A204.1 (cell line): Measurements from ENCODE around the gene MASP1.
"Not testable (repeated sequence)": the region's sequence is repeated elsewhere in the genome, so short reads cannot be mapped to it uniquely, and the experiment has no call there.

Experiments
- FAIRE-seq: peaks from 2 replicates; lab custom pipeline; 2012; peaks lifted over from hg19 to GRCh38; lab: Jason Lieb, UNC

MASP1 gene

DNA sequence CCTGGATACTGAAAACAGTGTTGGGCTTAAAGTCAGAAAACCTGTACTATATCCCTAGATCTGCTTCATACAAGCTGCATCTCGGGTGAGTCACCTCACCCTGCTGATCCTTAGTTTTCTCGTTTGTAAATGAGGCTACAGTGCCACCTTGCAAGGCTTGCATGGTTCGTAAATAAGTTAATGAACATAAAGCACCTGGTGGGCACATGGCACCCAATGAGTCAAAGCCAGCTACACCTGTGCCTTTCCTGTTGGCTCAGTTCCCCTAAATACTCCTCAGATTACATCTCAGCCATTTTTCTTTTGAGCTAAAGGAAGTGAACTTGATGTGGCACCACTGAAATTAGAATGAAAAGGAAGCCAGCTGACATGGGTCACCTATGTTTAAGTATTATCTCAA lies 67.7 kb downstream of the MASP1 start:
- FAIRE-seq: no peak

DNA sequence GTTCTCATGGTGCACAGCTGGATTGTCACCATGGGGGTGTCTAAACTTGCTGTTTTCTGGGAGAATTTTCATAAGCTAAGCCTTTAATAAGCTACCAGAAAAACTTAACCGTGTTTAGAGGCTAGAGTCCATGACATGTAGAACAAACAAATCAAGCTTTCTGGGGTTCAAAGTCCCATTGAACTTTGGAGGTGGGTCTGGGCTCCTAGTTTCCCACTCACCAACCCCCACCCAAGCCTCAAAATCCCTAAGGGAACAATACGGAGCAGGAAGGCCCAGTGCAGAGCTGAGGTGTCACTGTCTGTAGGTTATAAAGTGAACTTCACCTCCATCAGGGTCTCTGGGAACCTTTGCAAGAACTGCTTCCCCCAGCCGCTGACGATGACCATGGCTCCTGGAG lies 68.7 kb downstream of the MASP1 start:
- no peak for FAIRE-seq

DNA sequence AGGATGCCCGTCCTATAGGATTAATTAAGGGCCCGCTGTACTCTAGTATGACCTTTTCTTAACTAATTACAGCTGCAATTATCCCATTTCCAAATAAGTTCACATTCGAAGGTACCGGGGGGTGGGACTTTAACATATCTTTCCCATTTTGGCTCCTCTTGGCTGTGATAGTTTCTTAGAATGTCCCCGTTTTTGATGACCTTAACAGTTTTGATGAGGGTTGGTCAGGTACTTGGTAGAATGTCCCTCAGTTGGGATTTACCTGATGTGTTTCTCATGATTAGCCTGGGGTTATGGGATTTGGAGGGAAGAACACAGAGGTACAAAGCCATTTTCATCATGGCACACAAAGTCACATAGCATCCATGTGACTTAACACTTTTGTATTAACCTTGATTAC lies 76.1 kb downstream of the MASP1 start:
- FAIRE-seq: no peak

DNA sequence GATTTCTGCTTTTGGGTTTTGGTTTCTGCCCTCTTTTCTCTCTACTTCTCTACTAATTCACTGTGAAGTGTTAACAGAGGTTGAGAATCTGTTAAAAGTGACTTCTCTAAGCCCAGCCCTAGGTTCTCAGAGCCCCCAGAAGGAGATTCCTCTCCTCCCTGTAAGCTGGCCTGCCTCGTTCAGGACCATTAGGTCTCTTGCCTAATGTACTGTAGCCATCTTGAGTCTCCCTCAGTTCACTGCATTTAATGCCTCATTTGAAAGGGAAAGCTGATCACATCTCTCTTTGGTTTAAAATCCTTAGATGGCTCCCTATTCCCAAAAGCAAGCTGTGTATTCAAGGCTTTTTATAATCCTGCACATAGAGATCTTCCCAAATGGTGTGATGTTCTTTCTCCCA lies 77.9 kb downstream of the MASP1 start:
- FAIRE-seq: no peak

DNA sequence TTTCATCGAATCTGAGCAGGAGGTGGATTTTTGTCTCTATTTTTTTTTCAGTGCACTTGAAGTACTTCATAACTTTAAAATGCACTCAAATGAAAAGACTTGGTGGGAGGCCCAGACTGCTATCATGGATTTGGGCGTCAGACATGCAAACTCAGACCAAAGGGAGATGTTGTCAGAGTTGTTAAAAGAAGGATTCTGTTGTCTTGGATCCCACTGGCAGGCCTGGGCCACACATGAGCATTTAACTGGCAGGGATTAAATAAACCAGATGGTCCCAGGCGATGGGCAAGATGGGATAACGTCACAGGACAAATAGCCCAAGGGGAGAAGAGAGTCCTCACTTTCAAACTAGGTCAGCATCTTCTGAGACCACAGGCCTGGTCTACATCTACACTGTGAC lies 78.8 kb downstream of the MASP1 start:
- FAIRE-seq: no peak

DNA sequence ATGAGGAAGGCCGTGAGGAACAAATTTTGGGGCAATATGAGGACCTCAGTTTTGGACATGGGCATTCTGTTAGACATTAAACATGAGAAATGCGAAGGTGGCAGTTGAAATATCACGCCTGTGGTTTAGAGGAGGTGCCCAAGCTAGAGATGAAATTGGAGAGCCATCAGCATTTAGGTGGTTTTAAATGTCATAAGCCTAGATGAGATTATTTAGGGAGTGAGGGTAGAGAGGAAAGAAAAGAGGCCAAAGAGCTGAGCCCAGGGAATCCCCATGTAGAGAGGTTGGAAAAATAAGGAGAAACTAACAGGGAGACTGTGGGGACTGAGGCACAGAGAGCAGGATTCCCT lies 79.4 kb downstream of the MASP1 start:
- no peak for FAIRE-seq

DNA sequence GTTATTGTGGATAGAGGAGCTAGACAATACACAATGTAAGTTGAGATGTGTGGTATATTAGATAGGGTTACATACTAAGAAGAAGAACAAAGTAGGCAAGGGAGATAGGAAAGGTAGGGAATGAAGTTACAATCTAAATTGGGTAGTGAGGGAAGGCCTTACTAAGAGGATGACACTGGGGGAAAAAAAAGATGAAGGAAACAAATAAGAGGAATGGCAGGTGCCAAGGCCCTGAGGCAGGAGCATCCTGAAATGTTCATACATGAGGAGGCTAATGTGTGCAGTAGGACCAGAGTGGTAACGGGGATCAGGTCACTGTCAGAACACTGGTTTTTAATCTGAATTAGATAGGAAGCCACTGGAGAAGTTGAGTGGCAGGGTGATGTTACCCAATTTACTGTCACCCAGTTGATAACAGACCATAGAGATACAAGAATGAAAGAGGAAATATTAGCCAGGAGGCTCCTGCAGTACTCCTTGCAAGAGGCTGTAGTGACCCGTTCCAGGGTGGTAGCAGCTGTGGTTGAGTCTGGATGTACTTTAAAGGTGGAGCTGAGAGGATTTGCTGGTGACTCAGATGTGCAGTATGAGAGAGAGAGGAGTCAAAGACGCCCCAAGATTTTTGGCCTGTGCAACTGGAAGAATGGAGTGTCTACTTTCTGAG lies 79.9 kb downstream of the MASP1 start:
- no peak for FAIRE-seq

DNA sequence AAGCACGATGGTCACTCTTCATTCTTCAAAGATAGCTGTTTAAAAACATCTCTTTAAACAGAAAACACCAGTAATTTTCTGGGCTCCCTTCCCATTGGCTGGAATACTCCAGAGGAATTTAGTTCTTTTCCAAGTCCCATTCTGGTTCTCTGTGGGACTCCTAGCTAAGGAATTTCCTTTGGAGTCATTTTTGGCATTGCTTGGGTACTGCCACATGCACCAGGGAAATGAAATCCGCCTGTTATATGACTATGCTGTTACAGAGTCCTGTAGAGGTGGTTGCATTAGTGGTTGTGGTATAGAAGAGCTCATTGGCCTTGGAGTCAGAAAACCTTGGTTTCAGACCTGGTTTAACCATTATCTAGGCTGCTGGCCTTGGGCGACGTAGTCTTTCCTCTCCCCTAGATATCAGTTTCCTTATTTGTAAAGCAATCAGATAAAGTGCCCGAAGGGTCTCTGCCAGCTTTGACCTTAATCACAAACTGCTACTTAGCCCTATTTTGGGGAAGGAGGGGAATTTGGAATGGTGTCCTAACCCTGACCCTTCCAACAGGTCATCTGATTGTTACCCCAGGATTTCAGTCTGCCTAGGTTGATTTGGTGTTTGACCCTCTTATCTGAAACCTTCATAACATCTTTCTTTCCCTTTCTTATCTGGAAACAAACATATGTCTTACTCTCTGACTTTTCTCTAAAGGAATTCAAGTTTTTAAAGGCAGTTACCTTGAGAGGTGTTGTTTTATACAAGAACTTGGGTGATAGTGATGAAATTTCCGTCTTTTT lies 80.8 kb downstream of the MASP1 start:
- no peak for FAIRE-seq

DNA sequence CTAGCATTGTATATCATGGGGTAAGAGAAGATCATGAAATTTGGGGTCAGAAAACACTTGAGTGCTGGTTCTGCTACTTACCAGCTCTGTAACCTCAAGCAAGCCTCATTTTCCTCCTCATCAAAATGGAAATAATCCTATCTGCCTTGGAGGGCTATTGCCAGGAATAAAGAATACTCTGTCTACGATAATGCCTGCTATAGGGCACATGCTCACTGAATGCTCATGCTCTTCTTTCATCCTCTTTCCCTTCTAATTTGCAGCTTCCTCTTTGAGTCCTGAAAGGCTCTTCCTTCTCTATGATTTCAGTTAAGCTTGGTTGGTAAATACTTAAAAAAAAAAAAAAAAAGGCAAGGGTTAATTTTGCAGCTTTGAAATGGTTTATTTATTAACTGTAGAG lies 81.4 kb downstream of the MASP1 start:
- no peak for FAIRE-seq

DNA sequence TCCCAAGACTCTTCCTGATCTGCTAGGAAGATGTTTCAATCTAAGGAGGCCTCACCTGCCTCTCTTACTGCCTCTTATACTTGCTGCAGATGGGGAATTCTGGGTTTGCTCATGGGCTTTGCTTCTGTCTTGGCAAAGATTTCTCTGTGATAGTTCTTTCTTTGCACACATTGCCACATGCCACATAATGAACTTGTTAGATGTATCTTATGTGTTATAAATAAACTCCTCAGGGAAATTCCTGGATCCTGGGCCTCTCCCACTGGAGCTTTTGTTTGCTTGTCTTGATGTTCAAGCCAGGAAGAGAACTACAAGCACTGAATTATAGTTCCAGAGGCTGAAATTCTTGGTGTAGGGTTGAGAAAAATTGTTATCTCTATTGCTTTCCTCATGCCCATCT lies 82.0 kb downstream of the MASP1 start:
- no peak for FAIRE-seq

DNA sequence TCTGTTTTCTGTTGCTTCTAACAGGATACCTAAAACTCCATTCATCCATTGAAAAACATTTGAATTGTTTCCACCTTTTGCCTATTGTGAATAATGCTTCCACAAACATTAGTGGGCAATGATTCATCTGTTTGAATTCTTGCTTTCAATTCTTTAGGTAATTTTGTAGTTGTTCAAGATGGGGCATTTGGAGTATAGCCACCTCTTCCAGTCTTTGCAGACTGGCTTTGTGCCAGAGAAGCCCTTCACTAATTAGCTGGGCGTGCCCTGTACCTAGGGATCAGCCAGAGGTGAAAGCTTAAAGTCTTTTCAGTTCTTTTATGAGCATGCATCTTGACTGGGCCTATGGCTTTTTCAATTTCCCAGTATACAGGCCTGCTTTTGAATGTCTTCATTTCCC lies 83.4 kb downstream of the MASP1 start:
- FAIRE-seq: no peak

DNA sequence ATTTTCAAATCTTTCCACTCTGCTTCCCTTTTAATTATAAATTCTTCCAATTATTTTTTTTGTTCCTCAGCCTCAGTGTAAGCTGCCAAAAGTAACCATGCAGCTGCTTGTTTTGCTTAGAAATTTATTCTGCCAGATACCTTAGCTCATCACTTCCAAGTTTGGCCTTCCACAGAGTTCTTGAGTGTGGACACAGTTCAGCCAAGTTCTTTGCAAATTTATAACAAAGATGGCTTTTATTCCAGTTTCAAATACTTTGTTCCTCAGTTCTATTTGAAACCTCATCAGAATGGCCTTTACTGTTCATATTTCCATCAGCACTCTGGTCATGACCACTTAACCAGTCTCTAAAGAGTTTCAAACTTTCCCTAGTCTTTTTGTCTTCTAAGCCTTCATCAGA lies 83.9 kb downstream of the MASP1 start:
- FAIRE-seq: no peak

DNA sequence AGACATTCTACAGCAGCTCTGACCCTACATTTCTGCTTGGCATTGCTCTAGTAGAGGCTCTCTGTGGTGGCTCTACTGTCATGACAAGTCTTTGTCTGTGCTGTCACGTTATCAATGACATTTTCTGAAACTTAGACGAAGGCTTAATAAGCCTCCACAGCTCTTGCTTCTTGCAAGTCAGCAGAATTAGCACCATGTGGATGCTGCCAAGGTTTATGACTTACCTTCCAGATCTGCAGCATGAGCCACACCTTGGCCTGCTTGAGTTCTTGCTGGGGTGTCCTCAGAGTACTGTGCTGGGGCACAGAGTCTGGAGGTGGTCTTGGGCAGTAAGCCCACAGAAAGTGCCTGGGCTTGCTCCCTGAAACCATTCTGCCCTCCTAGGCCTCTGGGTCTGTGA lies 84.5 kb downstream of the MASP1 start:
- FAIRE-seq: no peak

DNA sequence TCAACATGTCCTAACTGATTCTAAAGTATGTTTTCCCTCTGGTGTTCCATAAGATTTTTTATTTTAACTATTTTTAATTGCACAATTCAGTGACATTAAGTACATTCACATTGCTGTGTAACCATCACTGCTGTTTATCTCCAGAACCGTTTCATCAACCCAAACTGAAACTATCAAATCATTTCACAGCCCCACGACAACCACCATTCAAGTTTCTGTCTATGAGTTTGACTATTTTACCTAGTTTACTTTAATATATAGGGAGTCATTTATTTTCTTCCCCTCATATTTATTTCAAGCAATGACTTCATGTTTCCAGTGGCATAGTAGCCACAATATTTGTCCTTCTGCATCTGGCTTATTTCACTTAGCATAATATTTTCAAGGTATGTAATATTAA lies 85.9 kb downstream of the MASP1 start:
- no peak for FAIRE-seq

DNA sequence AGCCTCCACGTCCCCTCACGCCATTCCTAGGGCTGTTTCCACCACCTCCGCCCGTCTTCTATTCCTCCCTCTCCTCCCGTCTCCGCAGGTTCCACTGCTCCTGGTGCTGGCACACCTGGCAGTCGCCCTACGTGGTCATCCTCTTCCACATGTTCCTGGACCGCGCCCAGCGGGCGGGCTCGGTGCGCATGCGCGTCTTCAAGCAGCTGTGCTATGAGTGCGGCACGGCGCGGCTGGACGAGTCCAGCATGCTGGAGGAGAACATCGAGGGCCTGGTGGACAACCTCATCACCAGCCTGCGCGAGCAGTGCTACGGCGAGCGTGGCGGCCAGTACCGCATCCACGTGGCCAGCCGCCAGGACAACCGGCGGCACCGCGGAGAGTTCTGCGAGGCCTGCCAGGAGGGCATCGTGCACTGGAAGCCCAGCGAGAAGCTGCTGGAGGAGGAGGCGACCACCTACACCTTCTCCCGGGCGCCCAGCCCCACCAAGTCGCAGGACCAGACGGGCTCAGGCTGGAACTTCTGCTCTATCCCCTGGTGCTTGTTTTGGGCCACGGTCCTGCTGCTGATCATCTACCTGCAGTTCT lies 92.0 kb downstream of the MASP1 start:
- FAIRE-seq: not testable (repeated sequence)

DNA sequence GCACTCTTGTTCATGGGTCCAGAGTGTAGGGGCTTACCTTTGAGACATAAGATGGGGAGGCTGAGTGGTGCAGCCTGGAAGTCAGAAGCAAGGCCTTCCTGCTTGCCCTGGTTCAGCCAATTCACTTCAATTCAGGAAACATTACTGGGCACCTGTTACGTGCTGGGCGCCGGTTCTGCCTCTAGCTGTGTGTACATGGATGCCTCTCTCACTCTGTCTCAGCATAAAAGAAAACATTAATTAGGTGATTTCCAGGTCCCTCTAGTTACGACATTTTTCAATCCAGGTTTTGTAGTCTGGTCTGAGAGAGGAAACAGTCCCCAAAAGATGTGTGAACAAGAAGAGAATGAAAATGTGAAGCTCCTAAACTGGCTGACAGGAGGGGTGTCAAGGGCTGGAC lies 93.0 kb downstream of the MASP1 start:
- FAIRE-seq: no peak

DNA sequence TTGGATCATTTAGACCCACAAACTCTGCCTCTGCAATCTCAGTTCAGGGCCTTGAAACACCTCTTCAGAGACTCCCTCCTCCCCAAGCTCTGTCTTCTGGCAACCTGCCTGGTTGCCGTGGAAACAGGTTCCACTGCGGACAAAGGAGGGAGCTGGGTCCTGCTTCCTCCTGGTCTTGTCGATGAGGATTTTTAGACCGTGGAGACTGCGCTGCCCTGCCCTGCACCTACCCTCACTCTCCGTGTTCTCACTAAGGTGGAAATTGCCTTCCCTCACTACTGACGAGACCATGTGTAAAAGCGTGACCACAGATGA lies 94.2 kb downstream of the MASP1 start, which contains the start of gene RTP1:
Gene RTP1 (plus strand): TSS at position 152 of the 315 bp plus-strand sequence. CDS start 30 bp downstream, at position 182.
- FAIRE-seq: no peak

DNA sequence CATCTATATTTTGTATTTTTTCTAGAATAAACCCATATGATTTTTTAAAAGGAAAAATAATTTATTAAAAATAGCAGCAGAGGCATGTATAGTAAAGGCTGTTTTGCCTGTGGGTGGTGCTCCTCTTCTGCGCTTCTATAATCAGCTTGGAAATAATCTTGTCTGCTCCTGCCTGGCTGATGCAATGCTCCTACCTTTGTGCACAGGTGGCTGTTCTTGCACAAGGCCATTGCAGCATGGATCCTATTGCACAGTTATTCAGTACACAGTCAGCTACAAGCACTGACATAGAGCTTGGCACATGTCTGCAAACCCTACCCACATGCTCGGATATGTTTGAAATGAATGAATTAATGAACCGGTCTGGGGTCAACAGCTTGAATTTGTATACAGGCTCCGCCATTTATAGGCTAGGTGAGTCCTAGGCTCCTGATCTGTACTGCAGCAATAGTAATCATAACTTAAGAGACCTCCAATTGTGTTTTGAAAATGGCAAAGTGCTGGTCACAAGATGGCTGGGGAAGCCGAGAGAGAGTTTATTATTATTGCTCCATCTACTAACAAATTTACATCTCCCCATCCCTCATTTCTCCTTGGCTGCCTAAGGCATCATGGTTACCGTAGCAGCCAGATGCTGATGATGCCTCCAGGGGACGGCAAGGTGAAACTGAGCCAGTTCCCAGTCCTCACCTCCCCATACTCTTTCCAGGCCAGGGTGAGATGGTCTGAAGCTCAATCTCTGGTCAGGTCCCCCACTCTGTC lies 94.8 kb downstream of the MASP1 start:
- FAIRE-seq: no peak

DNA sequence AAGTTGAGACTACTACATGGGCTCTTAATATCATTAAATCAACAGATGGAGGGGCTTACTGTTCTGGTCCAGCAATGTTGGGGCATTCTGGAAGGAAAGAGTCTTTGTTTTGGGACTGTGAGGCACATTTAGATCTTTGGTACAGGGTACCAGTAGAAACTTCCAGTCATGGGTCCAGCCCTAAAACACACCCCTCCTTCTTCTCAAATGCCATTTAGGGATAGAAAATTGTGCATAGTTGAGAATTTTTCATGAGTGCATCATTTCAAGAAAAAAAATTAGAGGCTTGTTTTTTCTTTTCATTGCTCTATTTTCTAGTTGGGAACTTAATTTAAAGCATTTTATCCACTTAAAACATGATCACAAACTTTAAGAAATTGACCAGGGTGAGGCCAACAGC lies 98.4 kb downstream of the MASP1 start:
- no peak for FAIRE-seq

DNA sequence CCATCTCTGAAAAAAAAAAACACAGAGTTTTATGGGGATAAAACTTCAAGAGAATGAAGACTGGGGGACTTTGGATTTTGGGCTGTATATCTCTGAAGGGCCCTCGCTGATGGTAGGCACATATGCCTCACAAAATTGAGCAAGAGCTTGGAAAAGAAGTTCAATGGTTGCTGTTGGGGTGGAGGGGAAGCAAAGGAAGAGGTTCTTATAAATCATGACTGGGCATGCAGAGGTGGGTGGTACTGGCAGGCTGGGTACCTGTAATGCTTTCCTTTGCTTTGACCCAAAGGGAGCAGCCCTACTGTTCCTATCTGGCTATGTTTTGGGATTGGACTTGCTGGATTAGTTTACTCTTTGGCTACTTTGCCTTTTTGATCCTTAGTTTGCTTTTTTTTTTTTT lies 100.3 kb downstream of the MASP1 start:
- no peak for FAIRE-seq

DNA sequence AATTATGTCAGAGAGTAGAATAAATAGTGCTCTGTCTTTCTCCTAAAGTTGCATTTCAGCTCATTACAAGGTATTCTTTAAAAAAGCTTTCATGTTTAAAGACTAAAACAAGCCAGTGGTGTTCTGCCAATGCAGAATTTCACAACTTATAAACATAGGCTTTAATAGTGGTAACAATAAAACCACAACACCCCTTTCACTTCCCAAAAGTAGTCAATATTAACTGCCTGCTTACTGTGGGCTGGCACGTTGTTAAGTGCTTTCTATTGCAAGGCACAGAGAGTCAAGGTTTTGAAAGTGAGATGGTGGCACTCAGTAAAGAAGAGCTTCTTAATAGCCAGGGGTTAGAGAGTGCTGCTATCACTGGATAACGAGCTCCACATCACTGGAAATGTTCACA lies 102.6 kb downstream of the MASP1 start:
- no peak for FAIRE-seq

DNA sequence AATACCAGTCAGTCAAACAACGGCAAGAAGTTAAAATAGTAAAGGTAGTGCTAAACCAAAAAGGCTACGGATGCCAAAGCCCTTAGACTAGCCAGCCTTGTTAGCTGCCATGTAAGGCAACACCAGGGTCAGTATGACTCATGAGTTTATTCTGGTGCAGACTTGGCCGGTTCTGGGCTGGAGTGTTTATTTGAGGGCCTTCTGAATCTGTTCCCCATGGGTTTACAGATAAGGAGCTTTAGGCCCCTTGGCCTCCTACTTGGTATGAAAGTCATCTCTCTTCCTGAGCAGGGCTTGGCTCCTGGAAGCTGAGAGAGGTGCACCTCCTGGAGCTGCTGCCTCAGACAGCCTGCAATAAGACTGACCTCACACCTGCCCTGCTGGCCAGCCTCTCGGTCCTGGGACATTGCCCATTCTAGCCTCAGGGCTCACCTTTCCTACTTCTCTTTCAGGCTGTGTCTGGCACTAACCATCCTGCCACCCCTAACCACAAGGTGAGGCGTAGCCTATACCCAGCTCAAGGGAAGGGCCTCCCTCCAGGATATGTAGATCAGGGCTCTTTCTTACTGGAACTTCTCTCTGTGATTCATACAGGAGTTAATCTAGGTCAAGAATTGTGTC lies 104.6 kb downstream of the MASP1 start:
- no peak for FAIRE-seq

DNA sequence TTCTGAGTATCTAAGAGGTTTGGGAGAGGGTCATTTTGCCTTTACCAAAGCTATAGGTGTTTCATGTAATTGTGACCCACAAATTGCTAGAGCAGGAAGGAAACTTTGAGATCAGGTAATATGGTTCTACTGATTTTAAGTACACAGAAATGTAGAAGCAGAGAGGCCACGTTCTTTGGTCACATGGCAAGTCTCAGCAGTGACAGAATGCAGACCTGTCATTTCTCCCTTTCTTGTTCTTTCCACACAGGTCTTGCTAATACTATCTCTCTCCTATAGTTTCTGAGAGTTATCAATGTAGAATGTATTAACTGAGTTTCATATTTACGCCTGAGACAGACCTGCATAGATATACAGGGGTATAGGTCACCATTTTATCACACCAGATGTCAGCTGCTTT lies 105.2 kb downstream of the MASP1 start:
- FAIRE-seq: no peak
